Fibroblast of villous mesenchyme (primary cell): ENCODE measurements around the gene SIPA1L3. TPM values are rescaled to one million over a fixed set of nuclear protein-coding genes. Genes with fewer than 3 reads are reported as not detected.

Experiments
- DNase-seq: peaks from one replicate; pipeline ENCODE4 v3.0.0-alpha.2; 2010; ENCODE audit warnings: low read depth
- H3K4me3 ChIP-seq: 2 replicates; pipeline ENCODE4 v1.5.1; 2011; ENCODE audit warnings: low read depth, mild to moderate bottlenecking, low read length
- total RNA-seq: library from RNA; depleted of rRNA; stranded (reverse); fragments of >200 nt; gene quantifications from 2 replicates; pipeline ENCODE4 v1.2.3, GENCODE V29; 2012
- TF ChIP-seq, protein P1 (sequence below): IDR thresholded peaks from 2 replicates; pipeline ENCODE4 v1.5.1; 2012; ENCODE audit warnings: low read depth, mild to moderate bottlenecking, low read length; ENCODE audit not compliant: insufficient read depth

The SIPA1L3 gene
- total RNA-seq, 1 donor, result 19.0 TPM

DNA sequence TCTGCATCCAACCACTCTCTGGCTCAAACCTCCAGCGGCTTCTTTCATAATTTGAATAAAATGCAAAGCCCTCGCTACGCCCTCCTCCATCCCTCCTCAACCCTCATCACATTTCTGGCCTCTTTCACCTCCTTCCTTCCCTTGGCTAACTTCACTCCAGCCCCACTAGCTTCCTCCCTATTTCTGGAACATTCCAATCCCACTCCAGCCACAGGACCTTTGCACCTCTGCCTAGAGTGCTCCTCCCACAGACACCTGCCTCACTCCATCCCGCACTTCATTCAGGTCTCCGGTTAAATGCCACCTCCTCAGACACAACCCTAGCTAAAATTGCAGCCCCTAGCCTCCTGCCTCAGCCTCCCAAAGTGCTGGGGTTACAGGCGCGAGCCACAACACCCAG is 324.9 kb downstream of the SIPA1L3 start:
- TF ChIP-seq, protein P1, sequence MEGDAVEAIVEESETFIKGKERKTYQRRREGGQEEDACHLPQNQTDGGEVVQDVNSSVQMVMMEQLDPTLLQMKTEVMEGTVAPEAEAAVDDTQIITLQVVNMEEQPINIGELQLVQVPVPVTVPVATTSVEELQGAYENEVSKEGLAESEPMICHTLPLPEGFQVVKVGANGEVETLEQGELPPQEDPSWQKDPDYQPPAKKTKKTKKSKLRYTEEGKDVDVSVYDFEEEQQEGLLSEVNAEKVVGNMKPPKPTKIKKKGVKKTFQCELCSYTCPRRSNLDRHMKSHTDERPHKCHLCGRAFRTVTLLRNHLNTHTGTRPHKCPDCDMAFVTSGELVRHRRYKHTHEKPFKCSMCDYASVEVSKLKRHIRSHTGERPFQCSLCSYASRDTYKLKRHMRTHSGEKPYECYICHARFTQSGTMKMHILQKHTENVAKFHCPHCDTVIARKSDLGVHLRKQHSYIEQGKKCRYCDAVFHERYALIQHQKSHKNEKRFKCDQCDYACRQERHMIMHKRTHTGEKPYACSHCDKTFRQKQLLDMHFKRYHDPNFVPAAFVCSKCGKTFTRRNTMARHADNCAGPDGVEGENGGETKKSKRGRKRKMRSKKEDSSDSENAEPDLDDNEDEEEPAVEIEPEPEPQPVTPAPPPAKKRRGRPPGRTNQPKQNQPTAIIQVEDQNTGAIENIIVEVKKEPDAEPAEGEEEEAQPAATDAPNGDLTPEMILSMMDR, result no peak
- no peak for DNase-seq
- H3K4me3 ChIP-seq, result no peak overlapping the region

DNA sequence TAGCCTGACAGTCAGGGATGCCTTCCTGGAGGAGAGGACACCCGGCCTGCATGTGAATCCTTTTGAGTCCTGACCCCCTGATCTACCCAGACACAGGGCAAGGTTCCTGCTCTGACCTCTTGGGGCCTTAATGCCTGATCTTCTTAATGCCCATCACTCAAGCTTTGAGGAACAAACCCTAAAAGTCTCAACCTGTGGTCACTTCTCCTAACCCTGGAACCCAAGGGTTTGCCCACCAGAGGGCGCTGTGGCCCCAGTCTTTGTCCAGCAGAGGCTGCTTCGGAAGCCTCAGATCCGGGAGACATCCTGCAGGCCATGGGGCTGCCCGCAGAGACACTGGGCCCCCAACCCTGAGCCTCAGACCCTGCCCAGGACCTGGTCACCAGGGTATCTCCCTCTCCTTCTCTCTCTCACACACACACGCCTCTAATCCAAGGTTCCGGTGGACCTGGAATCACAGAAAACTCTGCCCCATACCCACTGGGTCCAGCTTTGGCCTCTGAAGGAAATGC is 326.8 kb downstream of the SIPA1L3 start:
- no peak overlapping the region for H3K4me3 ChIP-seq
- TF ChIP-seq, protein P1, result peak; percentile 84
- DNase-seq, result peak; percentile 74

DNA sequence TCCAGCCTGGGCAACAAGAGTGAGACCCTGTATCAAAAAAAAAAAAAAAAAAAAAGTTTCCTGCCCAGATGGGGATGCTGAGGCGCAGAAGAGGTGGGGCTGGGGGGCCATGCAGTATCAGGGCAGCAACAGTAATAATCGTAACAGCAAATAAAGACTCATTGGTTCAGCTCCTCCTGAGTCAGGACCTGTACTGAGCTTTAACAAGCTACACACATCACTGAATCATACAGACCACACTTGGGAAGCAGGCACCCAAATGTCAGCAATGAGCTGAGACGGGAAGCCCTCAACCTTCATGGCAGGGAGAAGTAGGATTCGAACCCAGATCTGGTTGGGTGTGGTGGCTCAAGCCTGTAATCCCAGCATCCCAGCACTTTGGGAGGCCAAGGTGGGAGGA is 327.6 kb downstream of the SIPA1L3 start:
- no peak overlapping the region for H3K4me3 ChIP-seq
- TF ChIP-seq, protein P1, result no peak
- DNase-seq, result no peak

DNA sequence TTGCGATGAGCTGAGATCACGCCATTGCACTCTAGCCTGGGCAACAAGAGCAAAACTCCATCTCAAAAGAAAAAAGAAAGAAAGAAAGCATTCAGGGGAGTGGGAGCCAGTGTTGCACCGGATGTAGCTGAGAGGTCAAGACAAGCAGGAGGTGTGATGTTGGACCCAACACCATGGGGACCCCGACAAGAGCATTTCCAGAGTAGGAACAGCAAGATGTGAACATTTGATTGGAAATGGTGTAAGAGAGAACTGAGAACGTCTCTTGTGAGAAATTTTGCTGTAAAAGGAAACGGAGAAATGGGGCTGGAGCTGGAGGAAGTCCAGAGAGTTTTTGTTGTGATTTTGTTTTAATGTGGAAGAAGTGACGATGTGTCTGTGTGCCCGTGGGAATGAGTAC is 332.8 kb downstream of the SIPA1L3 start:
- no peak for DNase-seq
- TF ChIP-seq, protein P1, result no peak
- H3K4me3 ChIP-seq, result no peak overlapping the region

DNA sequence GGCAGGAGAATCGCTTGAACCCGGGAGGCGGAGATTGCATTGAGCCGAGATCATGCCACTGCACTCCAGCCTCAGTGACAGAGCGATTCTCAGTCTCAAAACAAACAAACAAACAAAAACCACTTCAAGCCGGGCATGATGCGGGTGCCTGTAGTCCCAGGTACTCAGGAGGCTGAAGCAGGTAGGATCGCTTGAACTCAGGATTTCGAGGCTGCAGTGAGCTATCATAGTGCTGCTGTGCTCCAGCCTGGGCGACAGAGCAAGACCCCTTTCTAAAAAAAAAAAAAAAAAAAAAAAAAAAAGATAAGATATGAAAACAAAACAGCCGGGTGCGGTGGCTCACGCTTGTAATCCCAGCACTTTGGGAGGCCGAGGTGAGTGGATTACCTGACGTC is 336.3 kb downstream of the SIPA1L3 start:
- TF ChIP-seq, protein P1, result no peak

DNA sequence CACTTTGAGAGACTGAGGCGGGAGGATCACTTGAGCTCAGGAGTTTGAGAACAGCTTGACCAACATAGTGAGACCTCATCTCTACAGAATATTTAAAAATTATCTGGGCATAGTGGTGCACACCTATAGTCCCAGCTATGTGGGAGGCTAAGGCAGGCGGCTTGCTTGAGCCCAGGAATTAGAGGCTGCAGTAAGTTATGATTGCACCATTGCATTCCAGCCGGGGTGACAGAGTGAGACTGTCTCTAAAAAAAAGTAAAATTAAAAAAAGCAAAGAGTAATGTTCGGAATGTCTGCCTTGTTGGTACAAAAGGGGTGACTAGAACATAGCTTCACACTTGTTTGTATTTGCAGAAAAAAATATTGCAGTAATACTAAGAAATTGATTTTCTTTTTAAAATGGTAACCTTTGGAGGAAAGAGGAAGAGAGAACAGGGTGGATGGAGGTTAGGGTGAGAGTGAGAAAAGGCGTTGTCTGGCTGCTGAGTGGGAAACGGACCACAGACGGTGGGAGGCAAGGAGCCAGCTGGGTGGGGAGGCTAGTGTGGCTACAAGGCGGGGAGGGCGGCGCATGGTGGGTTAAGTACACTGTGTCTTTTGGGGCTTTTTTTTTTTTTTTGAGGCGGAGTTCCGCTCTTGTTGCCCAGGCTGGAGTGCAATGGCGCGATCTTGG is 339.0 kb downstream of the SIPA1L3 start:
- H3K4me3 ChIP-seq, result no peak overlapping the region
- TF ChIP-seq, protein P1, result no peak
- peak; percentile 58 for DNase-seq

More for the DNA sequence above, 336.3 kb downstream of the SIPA1L3 start:
- no peak for DNase-seq
- H3K4me3 ChIP-seq, result peak overlapping the region; percentile 52

DNA sequence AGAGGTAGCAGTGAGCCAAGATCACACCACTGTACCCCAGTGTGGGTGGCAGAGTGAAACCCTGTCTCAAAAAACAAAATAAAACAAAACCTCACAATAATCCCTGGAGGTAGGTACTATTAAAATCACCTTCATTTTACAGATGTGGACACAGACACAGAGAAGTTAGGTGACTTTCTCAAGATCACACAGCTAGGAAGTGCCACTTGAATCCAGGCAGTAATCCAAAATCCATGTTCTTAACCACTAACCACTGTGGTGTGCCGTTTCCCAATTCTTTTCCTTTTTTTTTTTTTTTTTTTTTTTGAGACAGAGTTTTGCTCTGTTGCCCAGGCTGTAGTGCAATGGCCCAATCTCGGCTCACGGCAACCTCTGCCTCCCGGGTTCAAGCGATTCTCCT is 340.1 kb downstream of the SIPA1L3 start:
- TF ChIP-seq, protein P1, result no peak
- DNase-seq, result no peak
- H3K4me3 ChIP-seq, result no peak overlapping the region
